Mucosa of descending colon (tissue), 3 donors: ENCODE data around the gene RIT2. TPM values are rescaled to one million over a fixed set of nuclear protein-coding genes. Genes with fewer than 3 reads are reported as not detected.
A peak's percentile ranks its signal among the peaks of the same experiment; 100 is the strongest.

Source experiments
- ATAC-seq: fragments of 200-7000 bp; cut with Tn5 transposase; one replicate; pipeline ENCODE4 v1.9.1; 2020; ENCODE audit warnings: mild to moderate bottlenecking, moderate library complexity
- DNase-seq, 3 donors: peaks; one replicate each; pipeline ENCODE4 v3.0.0-alpha.2; 2020
- H3K36me3 ChIP-seq: fragments of 200-600 bp; one replicate; pipeline ENCODE4 v1.8.0; 2021; ENCODE audit warnings: low read depth, mild to moderate bottlenecking
- H3K4me1 ChIP-seq: fragments of 200-600 bp; one replicate; pipeline ENCODE4 v1.8.0; 2021; ENCODE audit warnings: low read depth, mild to moderate bottlenecking
- H3K4me3 ChIP-seq: fragments of 200-600 bp; one replicate; pipeline ENCODE4 v1.8.0; 2021; ENCODE audit warnings: mild to moderate bottlenecking
- H3K9me3 ChIP-seq: fragments of 200-600 bp; one replicate; pipeline ENCODE4 v1.8.0; 2021; ENCODE audit warnings: mild to moderate bottlenecking
- intact Hi-C, 2 donors: fragments of 100-400 bp; cut with DNase I in 1 of 2; cut with micrococcal nuclease in 1 of 2; formaldehyde crosslinking; loops; one replicate each; pipeline versions ENCODE4 v1.11.0 to v1.11.1; 2022; cut with DNase I, micrococcal nuclease
- total RNA-seq, 3 donors: library from RNA; stranded (reverse); fragmentation: NEBNext Ultra II Directional in 2 of 3; extraction: Animal tissue kit (Norgen Biotek cat#: 25700) in 2 of 3; gene quantifications; one replicate each; pipeline versions ENCODE4 v1.2.1 to v1.2.4, GENCODE V29; 2021 to 2023
- TF ChIP-seq, protein P1 (sequence below): fragments of 200-600 bp; IDR thresholded peaks from one replicate; pipeline ENCODE4 v1.8.0; 2022; ENCODE audit warnings: antibody characterized with exemption, mild to moderate bottlenecking
- donor health status: DM: no; HTN: no; CAD: no; lungs with moderate emphysema.
- donor health status: DM: no; HTN: no; CAD: no.
- donor health status: DM: no; HTN: yes; CAD: no.

The RIT2 gene
- total RNA-seq, 3 donors from 2014 or later, result 0.44 TPM; not detected in 2

GRCh38 chr18:42706618-42707017 is 408.9 kb downstream of the RIT2 start:
- no peaks in the 10 kb centered on the region for H3K4me1 ChIP-seq
- intact Hi-C loops, result no loop called here
- TF ChIP-seq, protein P1, sequence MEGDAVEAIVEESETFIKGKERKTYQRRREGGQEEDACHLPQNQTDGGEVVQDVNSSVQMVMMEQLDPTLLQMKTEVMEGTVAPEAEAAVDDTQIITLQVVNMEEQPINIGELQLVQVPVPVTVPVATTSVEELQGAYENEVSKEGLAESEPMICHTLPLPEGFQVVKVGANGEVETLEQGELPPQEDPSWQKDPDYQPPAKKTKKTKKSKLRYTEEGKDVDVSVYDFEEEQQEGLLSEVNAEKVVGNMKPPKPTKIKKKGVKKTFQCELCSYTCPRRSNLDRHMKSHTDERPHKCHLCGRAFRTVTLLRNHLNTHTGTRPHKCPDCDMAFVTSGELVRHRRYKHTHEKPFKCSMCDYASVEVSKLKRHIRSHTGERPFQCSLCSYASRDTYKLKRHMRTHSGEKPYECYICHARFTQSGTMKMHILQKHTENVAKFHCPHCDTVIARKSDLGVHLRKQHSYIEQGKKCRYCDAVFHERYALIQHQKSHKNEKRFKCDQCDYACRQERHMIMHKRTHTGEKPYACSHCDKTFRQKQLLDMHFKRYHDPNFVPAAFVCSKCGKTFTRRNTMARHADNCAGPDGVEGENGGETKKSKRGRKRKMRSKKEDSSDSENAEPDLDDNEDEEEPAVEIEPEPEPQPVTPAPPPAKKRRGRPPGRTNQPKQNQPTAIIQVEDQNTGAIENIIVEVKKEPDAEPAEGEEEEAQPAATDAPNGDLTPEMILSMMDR, result no peak
- ATAC-seq (peak; percentile 96), DNase-seq (peak; percentile 15 to 33 (median 27))
- no peak overlapping the region for H3K4me3 ChIP-seq
- no peaks in the 10 kb centered on the region for H3K36me3 ChIP-seq
- H3K9me3 ChIP-seq, result no peaks in the 10 kb centered on the region

- peak; percentile 42 for ATAC-seq
- Histone ChIP-seq H3K9me3 (no peaks in the 10 kb centered on the region), H3K36me3 (no peaks in the 10 kb centered on the region), H3K4me3 (no peak overlapping the region), H3K4me1 (no peaks in the 10 kb centered on the region)
- no peak for DNase-seq
- TF ChIP-seq, protein P1, result no peak
- intact Hi-C loops, result no loop called here
Measured at GRCh38 chr18:42706029-42706608, 409.4 kb downstream of the RIT2 start.

Other genes with a start within 250 kb of the RIT2 start
- 1 to 10 TPM in 1 of 3 donors, under 1 TPM in 2; 0.38 to 3.8 (median 0.99) TPM for gene SYT4, start 161.8 kb upstream of the RIT2 start, total RNA-seq